CD14-positive monocyte (primary cell): ENCODE measurements around the gene MSH2. TPM values are rescaled to one million over a fixed set of nuclear protein-coding genes. Genes with fewer than 3 reads are reported as not detected.

Experiments
- DNase-seq, 3 donors: peaks; one replicate each; pipeline ENCODE4 v3.0.0-alpha.2; 2011 to 2022
- H2AFZ ChIP-seq: 2 replicates; pipeline ENCODE4 v1.6.0; 2012; ENCODE audit warnings: mild to moderate bottlenecking, low read depth, low read length, inconsistent platforms; ENCODE audit not compliant: insufficient read depth, poor library complexity, severe bottlenecking
- H3K27ac ChIP-seq, 2 donors: 1 replicate in 1 of 2; 2 replicates in 1 of 2; pipeline ENCODE4 v1.5.1; 2012 to 2013; ENCODE audit warnings: low read length in 2 of 2, control low read depth in 1 of 2, inconsistent platforms in 1 of 2, low read depth in 1 of 2, mild to moderate bottlenecking in 1 of 2
- H3K27me3 ChIP-seq, 2 donors: one replicate each; pipeline versions ENCODE4 v1.6.0 to v1.6.1; 2011 to 2013; ENCODE audit warnings: low read length in 2 of 2; ENCODE audit not compliant: control insufficient read depth in 2 of 2, insufficient read depth in 2 of 2
- H3K36me3 ChIP-seq, 2 donors: replicated peaks in 1 of 2; 1 replicate in 1 of 2; 2 replicates in 1 of 2; pipeline versions ENCODE4 v1.5.1 to v1.6.1; 2012 to 2013; ENCODE audit warnings: low read length in 2 of 2, control low read depth in 1 of 2, inconsistent platforms in 1 of 2, mild to moderate bottlenecking in 1 of 2; ENCODE audit not compliant: insufficient read depth in 2 of 2, control insufficient read depth in 1 of 2
- H3K4me1 ChIP-seq, 2 donors: 1 replicate in 1 of 2; 2 replicates in 1 of 2; pipeline versions ENCODE4 v1.5.1 to v1.6.1; 2012 to 2013; ENCODE audit warnings: low read length in 2 of 2, control low read depth in 1 of 2, inconsistent platforms in 1 of 2, mild to moderate bottlenecking in 1 of 2, moderate library complexity in 1 of 2; ENCODE audit not compliant: insufficient read depth in 2 of 2, control insufficient read depth in 1 of 2
- H3K4me2 ChIP-seq: replicated peaks from 2 replicates; pipeline ENCODE3; 2012; ENCODE audit warnings: low read length, moderate library complexity, mild to moderate bottlenecking; ENCODE audit not compliant: poor library complexity, severe bottlenecking; ENCODE audit errors: extremely low read depth
- H3K4me3 ChIP-seq, 3 experiments: fragments of 200-600 bp in 1 of 3; sonication (generic) in 1 of 3; replicated peaks in 1 of 3; 1 replicate in 2 of 3; 2 replicates in 1 of 3; pipeline ENCODE4 v1.5.1; 2011 to 2013; ENCODE audit warnings: low read length in 3 of 3, mild to moderate bottlenecking in 3 of 3, control low read depth in 2 of 3, low read depth in 2 of 3, inconsistent platforms in 1 of 3, moderate library complexity in 1 of 3
- H3K79me2 ChIP-seq: 2 replicates; pipeline ENCODE4 v1.6.0; 2012; ENCODE audit warnings: mild to moderate bottlenecking, control low read depth, inconsistent platforms, low read length, moderate library complexity; ENCODE audit not compliant: insufficient read depth
- H3K9ac ChIP-seq: 2 replicates; pipeline ENCODE4 v1.6.0; 2017; ENCODE audit warnings: low read length, mild to moderate bottlenecking; ENCODE audit not compliant: insufficient read depth, poor library complexity, severe bottlenecking
- H3K9me3 ChIP-seq, 2 donors: replicated peaks in 1 of 2; 1 replicate in 1 of 2; 2 replicates in 1 of 2; pipeline versions ENCODE4 v1.5.1 to v1.6.1; 2012 to 2013; ENCODE audit warnings: low read length in 2 of 2, control low read depth in 1 of 2; ENCODE audit not compliant: control insufficient read depth in 1 of 2, insufficient read depth in 1 of 2
- H4K20me1 ChIP-seq: 2 replicates; pipeline ENCODE4 v1.6.0; 2012; ENCODE audit warnings: mild to moderate bottlenecking, low read length, control low read depth, moderate library complexity; ENCODE audit not compliant: insufficient read depth
- H3K27ac Mint-ChIP-seq, 7 donors: one replicate each; pipeline ENCODE4 v1.8.0; 2020; ENCODE audit warnings: mild to moderate bottlenecking in 7 of 7, mixed read lengths in 7 of 7, moderate library complexity in 6 of 7, inconsistent platforms in 2 of 7
- H3K27me3 Mint-ChIP-seq, 3 donors: one replicate each; pipeline ENCODE4 v1.8.0; 2021 to 2022; ENCODE audit warnings: low read depth in 3 of 3, mild to moderate bottlenecking in 3 of 3, mixed read lengths in 3 of 3, moderate library complexity in 3 of 3, inconsistent platforms in 1 of 3
- H3K36me3 Mint-ChIP-seq, 2 donors: one replicate each; pipeline ENCODE4 v1.8.0; 2020; ENCODE audit warnings: mixed read lengths in 2 of 2, inconsistent platforms in 1 of 2, mild to moderate bottlenecking in 1 of 2
- H3K4me1 Mint-ChIP-seq: one replicate; pipeline ENCODE4 v1.8.0; 2020; ENCODE audit warnings: mild to moderate bottlenecking, mixed read lengths
- H3K4me3 Mint-ChIP-seq, 2 donors: one replicate each; pipeline ENCODE4 v1.8.0; 2020; ENCODE audit warnings: mild to moderate bottlenecking in 2 of 2, mixed read lengths in 2 of 2, moderate library complexity in 1 of 2
- H3K9me3 Mint-ChIP-seq, 7 donors: one replicate each; pipeline ENCODE4 v1.8.0; 2020 to 2022; ENCODE audit warnings: mixed read lengths in 7 of 7, mild to moderate bottlenecking in 6 of 7, moderate library complexity in 6 of 7, inconsistent platforms in 2 of 7
- whole genome bisulfite sequencing: methylation state at CpG from one replicate; pipeline ENCODE4 v1.1.5; 2013; ENCODE audit warnings: missing lambda C conversion rate; ENCODE audit not compliant: insufficient coverage; 5-methylcytosine and 5-hydroxymethylcytosine counted together
- intact Hi-C, 2 donors: fragments of 100-400 bp; cut with micrococcal nuclease; formaldehyde crosslinking; loops; one replicate each; pipeline versions ENCODE4 v1.15.0 to v1.15.1; 2023
- polyA plus RNA-seq, 3 donors: library from polyadenylated mRNA; depleted of rRNA in 1 of 3; unstranded in 2 of 3; stranded (reverse) in 1 of 3; fragments of 300-500 nt in 2 of 3; fragments of >200 nt in 1 of 3; fragmentation: Illumina TruSeq in 2 of 3; gene quantifications; 1 replicate in 2 of 3; 2 replicates in 1 of 3; pipeline ENCODE4 v1.2.3, GENCODE V29; 2012 to 2021
- TF ChIP-seq, protein P1 (sequence below): fragments of 200-600 bp; IDR thresholded peaks from one replicate; pipeline ENCODE4 v1.8.0; 2022; ENCODE audit warnings: antibody characterized with exemption, mild to moderate bottlenecking

MSH2 gene
- polyA plus RNA-seq, 3 donors: 1.5 to 2.8 (median 2.0) TPM

- WGBS: 67% methylated on average over 2 of the region's 4 CpGs
- H3K9ac ChIP-seq: no peak overlapping the region
- H3K36me3 ChIP-seq: no peaks in the 10 kb centered on the region
- no peak overlapping the region for H3K4me3 ChIP-seq
- no peaks in the 10 kb centered on the region for H3K79me2 ChIP-seq
- TF ChIP-seq, protein P1, sequence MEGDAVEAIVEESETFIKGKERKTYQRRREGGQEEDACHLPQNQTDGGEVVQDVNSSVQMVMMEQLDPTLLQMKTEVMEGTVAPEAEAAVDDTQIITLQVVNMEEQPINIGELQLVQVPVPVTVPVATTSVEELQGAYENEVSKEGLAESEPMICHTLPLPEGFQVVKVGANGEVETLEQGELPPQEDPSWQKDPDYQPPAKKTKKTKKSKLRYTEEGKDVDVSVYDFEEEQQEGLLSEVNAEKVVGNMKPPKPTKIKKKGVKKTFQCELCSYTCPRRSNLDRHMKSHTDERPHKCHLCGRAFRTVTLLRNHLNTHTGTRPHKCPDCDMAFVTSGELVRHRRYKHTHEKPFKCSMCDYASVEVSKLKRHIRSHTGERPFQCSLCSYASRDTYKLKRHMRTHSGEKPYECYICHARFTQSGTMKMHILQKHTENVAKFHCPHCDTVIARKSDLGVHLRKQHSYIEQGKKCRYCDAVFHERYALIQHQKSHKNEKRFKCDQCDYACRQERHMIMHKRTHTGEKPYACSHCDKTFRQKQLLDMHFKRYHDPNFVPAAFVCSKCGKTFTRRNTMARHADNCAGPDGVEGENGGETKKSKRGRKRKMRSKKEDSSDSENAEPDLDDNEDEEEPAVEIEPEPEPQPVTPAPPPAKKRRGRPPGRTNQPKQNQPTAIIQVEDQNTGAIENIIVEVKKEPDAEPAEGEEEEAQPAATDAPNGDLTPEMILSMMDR: no peak
- peaks cover 14 to 22% of the 10 kb centered on the region in 2 donors for H3K9me3 ChIP-seq
- no peak overlapping the region for H3K27ac ChIP-seq
- Mint-ChIP-seq H3K27me3 (peaks cover 2 to 5% (median 2%) of the 10 kb centered on the region in 3 donors), H3K4me1 (peaks cover 4% of the 10 kb centered on the region), H3K9me3 (peaks cover 16 to 39% (median 24%) of the 10 kb centered on the region in 7 donors), H3K36me3 (no peaks in the 10 kb centered on the region), H3K4me3 (no peak overlapping the region), H3K27ac (no peak overlapping the region)
- intact Hi-C loops: no loop called here
- H4K20me1 ChIP-seq: no peaks in the 10 kb centered on the region
- H3K4me2 ChIP-seq: no peak overlapping the region
- H3K4me1 ChIP-seq: no peaks in the 10 kb centered on the region
- no peaks in the 10 kb centered on the region for H3K27me3 ChIP-seq
- no peak for DNase-seq
- H2AFZ ChIP-seq: no peak overlapping the region
These were observed 103.1 kb downstream of the MSH2 start for GRCh38 chr2:47506024-47506423.

- intact Hi-C loops: no loop called here
- Histone ChIP-seq H2AFZ (no peak overlapping the region), H3K9me3 (peaks cover 9 to 18% of the 10 kb centered on the region in 2 donors), H3K36me3 (no peaks in the 10 kb centered on the region), H3K27me3 (no peaks in the 10 kb centered on the region), H3K4me1 (no peaks in the 10 kb centered on the region), H3K4me2 (no peak overlapping the region), H3K27ac (no peak overlapping the region), H3K9ac (no peak overlapping the region), H3K79me2 (no peaks in the 10 kb centered on the region), H3K4me3 (no peak overlapping the region), H4K20me1 (no peaks in the 10 kb centered on the region)
- Mint-ChIP-seq H3K36me3 (no peaks in the 10 kb centered on the region), H3K27ac (no peak overlapping the region), H3K4me1 (peaks cover 4% of the 10 kb centered on the region), H3K4me3 (no peak overlapping the region), H3K27me3 (peaks cover 2 to 3% (median 2%) of the 10 kb centered on the region in 3 donors), H3K9me3 (peaks cover 12 to 35% (median 20%) of the 10 kb centered on the region in 7 donors)
- WGBS: 100% methylated on average over 3 of the region's 5 CpGs
- DNase-seq: no peak
- TF ChIP-seq, protein P1: no peak
These were observed 103.5 kb downstream of the MSH2 start for GRCh38 chr2:47506436-47506835.
